ENCODE results near the gene ERI3.

DNA sequence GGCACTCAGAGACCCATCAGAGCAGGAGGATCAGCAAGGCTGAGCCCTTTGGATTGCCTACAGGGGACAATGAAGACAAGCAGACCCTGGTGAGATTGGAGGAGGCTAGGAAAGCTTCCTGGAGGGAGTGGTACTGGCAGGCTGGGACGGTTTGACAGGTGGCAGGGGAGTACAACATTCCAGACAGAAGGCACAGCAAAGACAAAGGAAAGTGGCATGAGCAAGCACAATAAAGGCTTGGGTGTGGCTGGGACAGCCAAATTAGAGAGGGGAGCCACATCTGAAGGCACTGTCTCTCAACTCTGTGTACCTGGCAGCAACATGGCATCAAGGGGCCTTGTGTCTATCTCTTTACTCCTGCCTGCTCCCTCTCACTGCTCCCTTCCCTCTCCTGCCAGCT lies 103.6 kb downstream of the ERI3 start:
- TF ChIP-seq, protein P1, sequence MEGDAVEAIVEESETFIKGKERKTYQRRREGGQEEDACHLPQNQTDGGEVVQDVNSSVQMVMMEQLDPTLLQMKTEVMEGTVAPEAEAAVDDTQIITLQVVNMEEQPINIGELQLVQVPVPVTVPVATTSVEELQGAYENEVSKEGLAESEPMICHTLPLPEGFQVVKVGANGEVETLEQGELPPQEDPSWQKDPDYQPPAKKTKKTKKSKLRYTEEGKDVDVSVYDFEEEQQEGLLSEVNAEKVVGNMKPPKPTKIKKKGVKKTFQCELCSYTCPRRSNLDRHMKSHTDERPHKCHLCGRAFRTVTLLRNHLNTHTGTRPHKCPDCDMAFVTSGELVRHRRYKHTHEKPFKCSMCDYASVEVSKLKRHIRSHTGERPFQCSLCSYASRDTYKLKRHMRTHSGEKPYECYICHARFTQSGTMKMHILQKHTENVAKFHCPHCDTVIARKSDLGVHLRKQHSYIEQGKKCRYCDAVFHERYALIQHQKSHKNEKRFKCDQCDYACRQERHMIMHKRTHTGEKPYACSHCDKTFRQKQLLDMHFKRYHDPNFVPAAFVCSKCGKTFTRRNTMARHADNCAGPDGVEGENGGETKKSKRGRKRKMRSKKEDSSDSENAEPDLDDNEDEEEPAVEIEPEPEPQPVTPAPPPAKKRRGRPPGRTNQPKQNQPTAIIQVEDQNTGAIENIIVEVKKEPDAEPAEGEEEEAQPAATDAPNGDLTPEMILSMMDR (IDR thresholded peaks at IDR 0.05): no peak
- no peak for TF ChIP-seq CHD2 (IDR thresholded peaks at IDR 0.05; ENCODE audit: low read length, partially characterized antibody)
- TF ChIP-seq JUN (IDR thresholded peaks at IDR 0.05): no peak
- no peak for TF ChIP-seq MYC (IDR thresholded peaks at IDR 0.05; ENCODE audit: borderline replicate concordance, low read length)
- no peak for TF ChIP-seq CHD4 (IDR thresholded peaks at IDR 0.05; ENCODE audit: borderline replicate concordance)
- no peak for TF ChIP-seq RNF2 (IDR thresholded peaks at IDR 0.05; ENCODE audit: borderline replicate concordance, low read depth)
- TF ChIP-seq HOXA7 (CRISPR knock-in tag; IDR thresholded peaks at IDR 0.05): no peak
- TF ChIP-seq POLR2A (IDR thresholded peaks at IDR 0.05; ENCODE audit: low read length): no peak
- no peak for TF ChIP-seq HDAC2 (IDR thresholded peaks at IDR 0.05)
- no peak for TF ChIP-seq TP53 (CRISPR knock-in tag; IDR thresholded peaks at IDR 0.05)
- no peak for TF ChIP-seq HOXB13 (CRISPR knock-in tag; IDR thresholded peaks at IDR 0.05; ENCODE audit: low read depth)
- TF ChIP-seq RFX5 (IDR thresholded peaks at IDR 0.05): no peak
